ENCODE data around the gene PPIL3. TPM values are rescaled to one million over a fixed set of nuclear protein-coding genes. Genes with fewer than 3 reads are reported as not detected.

PPIL3 gene
- total RNA-seq, 3 donors from 2014 or later, result 16.4 to 42.4 (median 27.0) TPM

DNA sequence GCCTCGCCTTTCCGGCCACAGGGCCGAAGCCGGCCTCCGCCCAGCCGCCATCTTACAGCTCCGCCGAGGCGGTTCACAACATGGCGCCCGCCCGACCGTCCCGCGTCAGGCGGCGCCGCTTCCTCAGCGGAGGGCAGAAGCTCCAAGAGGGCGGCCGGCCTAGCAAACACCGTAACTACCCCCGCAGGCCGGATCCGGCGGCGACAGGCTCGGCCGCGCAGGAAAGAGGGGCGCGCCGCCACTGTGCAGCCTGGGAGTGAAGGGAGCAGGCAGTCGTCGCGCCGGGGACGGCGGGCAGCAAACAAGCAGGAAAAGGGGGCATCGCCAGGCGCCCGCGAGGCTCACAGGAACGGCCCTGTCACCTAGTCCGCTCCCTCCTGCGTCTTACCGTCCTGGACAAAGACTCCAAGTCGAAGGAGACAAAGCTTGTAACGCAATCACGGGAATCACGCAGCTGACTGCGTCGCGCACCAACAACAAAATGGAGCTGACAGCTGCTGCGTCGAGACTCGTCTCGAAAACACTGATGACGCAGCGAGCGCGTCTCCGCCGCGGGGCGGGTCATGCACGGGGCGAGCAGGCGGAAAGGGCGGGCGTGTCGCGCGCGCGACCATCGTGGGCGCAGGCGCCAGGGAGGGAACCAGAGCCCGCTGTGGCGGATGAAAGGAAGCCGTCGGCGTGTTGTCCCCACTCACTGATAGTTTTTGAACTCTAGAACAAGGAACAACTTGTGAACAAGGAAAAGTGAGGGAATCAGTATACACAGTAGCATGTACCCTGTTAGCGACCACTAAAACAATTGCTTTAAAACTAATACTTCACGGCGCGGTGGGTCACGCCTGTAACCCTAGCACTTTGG is 24.5 kb downstream of the PPIL3 start, which contains the start of gene CLK1:
Gene CLK1 (minus strand): TSS at position 483 of the 859 bp plus-strand sequence. CDS start 2,796 bp downstream, outside the sequence.
- H3K9me3 ChIP-seq, result no peaks in the 10 kb centered on the region
- H3K4me3 ChIP-seq, result peak within 1 kb of the TSS; percentile 90 to 99 (median 95)
- H3K27me3 ChIP-seq, result no peaks in the 10 kb centered on the region
- intact Hi-C loops (cut with DNase I; ENCODE audit: low total_unique reads), result loop anchor here (10.0 kb wide), 1 partner anchor 50 kb away; the partner anchor contains the start of gene BZW1
- peak; percentile 95 to 97 for DNase-seq (ENCODE audit: low spot score in 2 of 2)
- TF ChIP-seq POLR2AphosphoS5 (IDR thresholded peaks at IDR 0.05) (peak; percentile 100), POLR2A (IDR thresholded peaks at IDR 0.05) (peak; percentile 98)
- TF ChIP-seq, protein P1, sequence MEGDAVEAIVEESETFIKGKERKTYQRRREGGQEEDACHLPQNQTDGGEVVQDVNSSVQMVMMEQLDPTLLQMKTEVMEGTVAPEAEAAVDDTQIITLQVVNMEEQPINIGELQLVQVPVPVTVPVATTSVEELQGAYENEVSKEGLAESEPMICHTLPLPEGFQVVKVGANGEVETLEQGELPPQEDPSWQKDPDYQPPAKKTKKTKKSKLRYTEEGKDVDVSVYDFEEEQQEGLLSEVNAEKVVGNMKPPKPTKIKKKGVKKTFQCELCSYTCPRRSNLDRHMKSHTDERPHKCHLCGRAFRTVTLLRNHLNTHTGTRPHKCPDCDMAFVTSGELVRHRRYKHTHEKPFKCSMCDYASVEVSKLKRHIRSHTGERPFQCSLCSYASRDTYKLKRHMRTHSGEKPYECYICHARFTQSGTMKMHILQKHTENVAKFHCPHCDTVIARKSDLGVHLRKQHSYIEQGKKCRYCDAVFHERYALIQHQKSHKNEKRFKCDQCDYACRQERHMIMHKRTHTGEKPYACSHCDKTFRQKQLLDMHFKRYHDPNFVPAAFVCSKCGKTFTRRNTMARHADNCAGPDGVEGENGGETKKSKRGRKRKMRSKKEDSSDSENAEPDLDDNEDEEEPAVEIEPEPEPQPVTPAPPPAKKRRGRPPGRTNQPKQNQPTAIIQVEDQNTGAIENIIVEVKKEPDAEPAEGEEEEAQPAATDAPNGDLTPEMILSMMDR (IDR thresholded peaks at IDR 0.05), result no peak
- peak within 1 kb of the TSS; percentile 100 for H3K27ac ChIP-seq
- no peaks in the 10 kb centered on the region for H3K36me3 ChIP-seq
- H3K4me1 ChIP-seq, result peaks cover under 1 to 3% of the 10 kb centered on the region in 2 donors

DNA sequence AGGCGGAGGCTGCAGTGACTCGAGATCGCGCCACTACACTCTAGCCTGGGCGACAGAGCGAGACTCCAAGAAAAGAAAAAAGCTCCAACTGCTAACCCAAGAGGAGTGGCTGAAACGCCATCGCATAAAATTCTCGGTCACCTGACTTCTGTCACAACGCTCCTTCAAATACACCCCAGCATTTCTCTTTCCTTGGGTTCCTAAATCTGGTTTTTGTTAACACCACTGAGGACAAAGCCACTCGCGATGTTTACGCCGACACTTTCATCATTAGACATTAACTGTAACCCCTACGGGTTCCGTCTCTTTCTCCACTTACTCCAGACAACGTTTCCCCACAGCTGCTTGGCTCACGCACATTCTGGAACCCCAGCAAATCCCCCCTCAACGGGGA is 25.1 kb downstream of the PPIL3 start:
- no peak for TF ChIP-seq POLR2A (IDR thresholded peaks at IDR 0.05)
- TF ChIP-seq POLR2AphosphoS5 (IDR thresholded peaks at IDR 0.05), result no peak
- TF ChIP-seq, protein P1 (IDR thresholded peaks at IDR 0.05), result no peak
- Histone ChIP-seq H3K4me3 (peak overlapping the region; percentile 90 to 99 (median 95)), H3K9me3 (no peaks in the 10 kb centered on the region), H3K36me3 (no peaks in the 10 kb centered on the region), H3K27ac (peak overlapping the region; percentile 100), H3K4me1 (peaks cover 3 to 6% of the 10 kb centered on the region in 2 donors), H3K27me3 (no peaks in the 10 kb centered on the region)
- intact Hi-C loops (cut with DNase I; ENCODE audit: low total_unique reads), result loop anchor here (10.0 kb wide), 1 partner anchor 49 kb away; the partner anchor contains the start of gene BZW1
- no peak for DNase-seq (ENCODE audit: low spot score in 2 of 2)

DNA sequence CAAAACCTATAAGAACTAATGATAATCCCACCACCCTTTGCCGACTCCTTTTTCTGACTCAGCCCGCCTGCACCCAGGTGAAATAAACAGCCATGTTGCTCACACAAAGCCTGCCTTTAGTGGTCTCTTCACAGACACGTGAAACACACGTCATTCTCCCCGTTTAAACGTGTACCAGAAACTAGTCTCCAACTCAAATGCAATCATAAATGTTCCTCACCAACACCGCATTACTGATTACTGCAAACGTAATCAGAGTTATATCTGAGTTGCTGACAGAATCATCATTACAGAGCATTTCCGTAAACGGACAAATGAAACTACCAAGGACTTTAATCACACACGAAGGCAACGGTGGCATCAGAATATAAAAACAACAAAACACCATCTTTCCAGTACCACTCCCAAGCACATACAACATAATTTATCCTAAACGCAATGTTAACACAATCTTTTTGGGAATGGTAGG is 26.3 kb downstream of the PPIL3 start:
- no peak for DNase-seq (ENCODE audit: low spot score in 2 of 2)
- intact Hi-C loops (cut with DNase I; ENCODE audit: low total_unique reads), result loop anchor here (10.0 kb wide), 1 partner anchor 48 kb away; the partner anchor contains the start of gene BZW1
- H3K9me3 ChIP-seq, result no peaks in the 10 kb centered on the region
- H3K27ac ChIP-seq, result peak overlapping the region; percentile 100
- no peaks in the 10 kb centered on the region for H3K27me3 ChIP-seq
- H3K36me3 ChIP-seq, result no peaks in the 10 kb centered on the region
- peak; percentile 17 for TF ChIP-seq POLR2A (IDR thresholded peaks at IDR 0.05)
- TF ChIP-seq, protein P1 (IDR thresholded peaks at IDR 0.05), result no peak
- TF ChIP-seq POLR2AphosphoS5 (IDR thresholded peaks at IDR 0.05), result peak in 2 of 3 donors; percentile 50 to 69
- H3K4me1 ChIP-seq, result peaks cover 3 to 6% of the 10 kb centered on the region in 2 donors
- H3K4me3 ChIP-seq, result peak overlapping the region; percentile 90 to 99 (median 95)

DNA sequence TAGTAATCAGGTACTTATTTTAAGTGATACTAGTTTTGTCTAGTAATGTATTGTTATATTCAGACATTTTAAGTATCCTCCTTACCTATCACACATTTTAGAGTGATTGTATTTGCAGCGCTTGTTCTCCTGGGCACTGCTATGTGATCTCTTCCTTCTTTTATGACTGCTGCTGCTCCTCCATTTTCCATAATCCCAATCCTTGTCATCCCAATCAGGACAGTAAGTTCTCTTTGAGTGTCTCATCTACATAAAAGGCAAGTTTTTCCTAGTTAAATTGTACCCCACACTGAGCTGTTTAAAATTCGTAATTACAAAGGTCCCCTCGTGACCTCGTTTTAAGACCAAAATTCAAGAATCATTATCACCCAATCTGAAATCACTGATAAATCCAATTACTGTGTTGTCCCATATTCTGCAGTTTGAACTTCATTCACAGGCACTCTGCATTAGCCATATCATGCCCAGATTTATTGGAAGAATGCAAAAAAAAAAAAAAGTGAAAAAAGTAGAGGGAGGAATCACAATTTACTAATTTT is 27.2 kb downstream of the PPIL3 start:
- Histone ChIP-seq H3K27ac (peak overlapping the region; percentile 100), H3K4me3 (peak overlapping the region; percentile 90 to 99 (median 95)), H3K27me3 (no peaks in the 10 kb centered on the region), H3K9me3 (no peaks in the 10 kb centered on the region), H3K4me1 (peaks cover 3 to 6% of the 10 kb centered on the region in 2 donors), H3K36me3 (no peaks in the 10 kb centered on the region)
- TF ChIP-seq, protein P1 (IDR thresholded peaks at IDR 0.05), result no peak
- TF ChIP-seq POLR2A (IDR thresholded peaks at IDR 0.05), result no peak
- TF ChIP-seq POLR2AphosphoS5 (IDR thresholded peaks at IDR 0.05), result no peak
- intact Hi-C loops (cut with DNase I; ENCODE audit: low total_unique reads), result loop anchor here (10.0 kb wide), 1 partner anchor 47 kb away; the partner anchor contains the start of gene BZW1
- DNase-seq (ENCODE audit: low spot score in 2 of 2), result no peak

Data from breast epithelium (tissue), 4 donors.